HG03064 (cell line): ENCODE measurements around the gene RBM27.
A peak's percentile ranks its signal among the peaks of the same experiment; 100 is the strongest.
"Not testable (repeated sequence)": the region's sequence is repeated elsewhere in the genome, so short reads cannot be mapped to it uniquely, and the experiment has no call there.

Experiments
- ATAC-seq: cut with Tn5 transposase; IDR thresholded peaks from one replicate; pipeline ENCODE4 v1.9.1; 2021; ENCODE audit warnings: low read depth; ENCODE audit not compliant: unreplicated experiment

RBM27 gene, protein sequence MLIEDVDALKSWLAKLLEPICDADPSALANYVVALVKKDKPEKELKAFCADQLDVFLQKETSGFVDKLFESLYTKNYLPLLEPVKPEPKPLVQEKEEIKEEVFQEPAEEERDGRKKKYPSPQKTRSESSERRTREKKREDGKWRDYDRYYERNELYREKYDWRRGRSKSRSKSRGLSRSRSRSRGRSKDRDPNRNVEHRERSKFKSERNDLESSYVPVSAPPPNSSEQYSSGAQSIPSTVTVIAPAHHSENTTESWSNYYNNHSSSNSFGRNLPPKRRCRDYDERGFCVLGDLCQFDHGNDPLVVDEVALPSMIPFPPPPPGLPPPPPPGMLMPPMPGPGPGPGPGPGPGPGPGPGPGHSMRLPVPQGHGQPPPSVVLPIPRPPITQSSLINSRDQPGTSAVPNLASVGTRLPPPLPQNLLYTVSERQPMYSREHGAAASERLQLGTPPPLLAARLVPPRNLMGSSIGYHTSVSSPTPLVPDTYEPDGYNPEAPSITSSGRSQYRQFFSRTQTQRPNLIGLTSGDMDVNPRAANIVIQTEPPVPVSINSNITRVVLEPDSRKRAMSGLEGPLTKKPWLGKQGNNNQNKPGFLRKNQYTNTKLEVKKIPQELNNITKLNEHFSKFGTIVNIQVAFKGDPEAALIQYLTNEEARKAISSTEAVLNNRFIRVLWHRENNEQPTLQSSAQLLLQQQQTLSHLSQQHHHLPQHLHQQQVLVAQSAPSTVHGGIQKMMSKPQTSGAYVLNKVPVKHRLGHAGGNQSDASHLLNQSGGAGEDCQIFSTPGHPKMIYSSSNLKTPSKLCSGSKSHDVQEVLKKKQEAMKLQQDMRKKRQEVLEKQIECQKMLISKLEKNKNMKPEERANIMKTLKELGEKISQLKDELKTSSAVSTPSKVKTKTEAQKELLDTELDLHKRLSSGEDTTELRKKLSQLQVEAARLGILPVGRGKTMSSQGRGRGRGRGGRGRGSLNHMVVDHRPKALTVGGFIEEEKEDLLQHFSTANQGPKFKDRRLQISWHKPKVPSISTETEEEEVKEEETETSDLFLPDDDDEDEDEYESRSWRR

DNA sequence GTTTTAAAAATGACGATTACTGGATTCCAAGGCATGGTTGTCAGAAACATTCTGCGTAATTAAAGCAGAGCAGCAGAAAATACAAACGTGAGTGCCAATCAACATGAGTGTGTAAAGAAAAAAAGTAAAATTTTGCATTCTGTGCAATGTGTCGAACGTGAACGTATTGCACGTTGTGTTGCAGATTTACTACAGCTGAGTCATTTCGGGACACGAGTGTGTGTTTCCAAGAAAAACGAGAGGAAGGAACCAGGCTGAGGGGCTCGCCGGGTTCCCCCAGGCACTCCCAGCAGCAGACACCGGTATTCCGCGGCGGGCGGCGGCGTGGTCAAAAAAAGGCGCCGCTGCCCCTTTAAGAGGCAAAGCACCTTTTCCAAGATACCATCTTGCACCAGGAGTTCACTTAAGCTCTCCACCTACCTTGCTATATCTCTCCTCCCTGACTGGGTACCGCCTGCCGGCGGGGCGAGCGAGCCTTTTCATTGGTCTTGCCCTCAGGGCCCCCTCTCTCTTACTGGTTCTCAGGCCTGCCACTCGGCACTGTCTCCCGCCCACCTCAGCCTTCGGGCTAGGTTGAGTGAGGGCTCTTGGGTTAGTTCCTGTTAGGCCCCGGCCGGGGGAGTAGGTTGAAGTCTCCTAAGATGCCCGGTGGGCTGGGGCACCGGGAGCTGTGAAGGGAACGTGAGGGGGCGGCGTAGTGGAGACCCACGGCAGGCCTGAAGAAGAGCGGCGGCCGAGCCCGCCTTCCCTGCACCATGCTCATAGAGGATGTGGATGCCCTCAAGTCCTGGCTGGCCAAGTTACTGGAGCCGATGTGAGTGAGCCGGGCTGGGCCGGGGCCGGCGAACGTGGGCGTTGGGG is at the start of gene RBM27:
TSS of gene RBM27 (plus strand) at position 595 of the 861 bp plus-strand sequence. CDS start at position 756, 161 bp downstream.
- ATAC-seq, result peak; percentile 100

DNA sequence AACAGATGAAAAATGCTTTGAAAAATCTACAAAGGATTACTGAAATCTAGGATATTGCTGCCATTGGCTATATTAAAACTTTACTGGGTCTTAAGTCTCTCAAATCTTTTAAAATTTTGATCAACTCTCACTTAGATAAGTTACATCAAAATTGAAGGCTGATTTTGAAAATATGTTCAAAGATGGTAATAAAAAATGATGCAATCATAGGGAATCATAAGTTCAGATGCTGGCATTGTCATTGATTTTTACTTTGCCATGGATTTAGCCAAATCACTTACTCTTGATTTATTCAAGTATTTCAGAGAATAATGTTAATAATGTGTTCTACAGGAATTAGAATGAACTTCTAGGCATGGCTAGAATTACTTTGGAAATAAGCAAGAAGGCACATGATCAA is 45.1 kb upstream of the RBM27 start:
- ATAC-seq, result no peak

GRCh38 chr5:146164382-146164781 is 39.0 kb upstream of the RBM27 start:
- ATAC-seq, result no peak

DNA sequence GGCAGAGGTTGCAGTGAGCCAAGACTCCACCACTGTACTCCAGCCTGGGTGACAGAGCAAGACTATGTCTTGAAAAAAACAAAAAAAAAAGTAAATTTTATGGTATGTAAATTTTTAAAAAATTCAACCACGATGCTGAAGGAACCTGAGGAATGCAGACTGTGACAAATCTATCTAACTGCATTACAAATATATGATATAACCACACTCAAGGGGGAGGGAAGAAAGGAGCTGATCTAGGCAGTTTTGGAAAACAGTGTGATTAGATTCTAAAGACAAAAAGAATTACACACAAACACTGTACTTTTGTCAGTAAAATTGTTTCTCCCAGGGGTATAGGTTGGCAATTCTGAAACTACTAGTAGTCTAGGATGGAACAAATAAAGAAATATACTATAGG is 37.9 kb upstream of the RBM27 start:
- ATAC-seq, result no peak

- ATAC-seq, result no peak
Observed at GRCh38 chr5:146165903-146166302, 37.5 kb upstream of the RBM27 start.

DNA sequence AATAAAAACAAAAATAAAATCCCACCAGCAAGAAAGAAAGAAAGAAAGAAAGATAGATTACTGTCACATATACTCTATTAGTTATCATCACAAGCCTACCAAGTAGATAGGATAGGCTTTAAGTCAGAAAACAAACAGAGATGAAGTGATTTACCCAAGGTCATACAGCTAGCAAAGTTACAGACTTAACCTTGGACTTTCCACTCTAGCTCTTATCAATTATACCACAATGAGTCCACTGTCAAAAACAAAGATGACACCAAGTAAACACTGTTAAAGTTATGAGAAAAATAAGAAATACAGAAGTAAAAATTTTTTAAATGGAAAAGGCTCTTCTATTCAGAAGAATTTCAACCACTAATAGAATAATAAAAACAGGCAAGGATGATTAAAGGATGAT is 34.3 kb upstream of the RBM27 start:
- ATAC-seq, result no peak

DNA sequence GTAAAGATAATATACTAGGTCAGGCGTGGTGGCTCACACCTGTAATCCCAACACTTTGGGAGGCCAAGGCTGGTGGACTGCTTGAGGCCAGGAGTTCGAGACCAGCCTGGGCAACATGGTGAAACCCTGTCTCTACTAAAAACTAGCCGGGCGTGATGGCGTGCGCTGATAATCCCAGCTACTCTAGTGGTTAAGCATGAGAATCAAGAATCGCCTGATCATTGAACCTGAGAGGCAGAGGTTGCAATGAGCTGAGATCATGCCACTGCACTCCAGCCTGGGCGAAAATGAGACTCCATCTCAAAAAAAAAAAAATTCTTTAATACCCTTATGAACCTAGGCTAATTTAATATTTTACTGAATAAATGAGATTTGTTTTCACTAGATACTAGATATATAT is 30.4 kb upstream of the RBM27 start:
- ATAC-seq, result peak; percentile 85

- peak; percentile 97 for ATAC-seq
Observed at GRCh38 chr5:146173597-146173996, 29.8 kb upstream of the RBM27 start.

GRCh38 chr5:146176805-146177204 is 26.6 kb upstream of the RBM27 start:
- no peak for ATAC-seq

- no peak for ATAC-seq
Observed at GRCh38 chr5:146179696-146180095, 23.7 kb upstream of the RBM27 start.

DNA sequence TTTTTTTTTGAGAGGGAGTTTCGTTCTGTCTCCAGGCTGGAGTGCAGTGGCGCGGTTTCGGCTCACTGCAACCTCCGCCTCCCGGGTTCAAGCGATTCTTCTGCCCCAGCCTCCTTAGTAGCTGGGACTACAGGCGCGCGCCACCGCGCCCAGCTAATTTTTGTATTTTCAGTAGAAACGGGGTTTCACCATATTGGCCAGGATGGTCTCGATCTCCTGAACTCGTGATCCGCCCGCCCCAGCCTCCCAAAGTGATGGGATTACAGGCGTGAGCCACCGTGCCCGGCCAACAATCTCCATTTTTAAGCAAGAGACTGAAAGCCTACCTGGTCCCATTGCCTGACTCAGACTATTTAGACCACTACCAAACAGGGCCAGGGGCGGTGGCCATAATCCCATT is 20.0 kb upstream of the RBM27 start:
- not testable (repeated sequence) for ATAC-seq

DNA sequence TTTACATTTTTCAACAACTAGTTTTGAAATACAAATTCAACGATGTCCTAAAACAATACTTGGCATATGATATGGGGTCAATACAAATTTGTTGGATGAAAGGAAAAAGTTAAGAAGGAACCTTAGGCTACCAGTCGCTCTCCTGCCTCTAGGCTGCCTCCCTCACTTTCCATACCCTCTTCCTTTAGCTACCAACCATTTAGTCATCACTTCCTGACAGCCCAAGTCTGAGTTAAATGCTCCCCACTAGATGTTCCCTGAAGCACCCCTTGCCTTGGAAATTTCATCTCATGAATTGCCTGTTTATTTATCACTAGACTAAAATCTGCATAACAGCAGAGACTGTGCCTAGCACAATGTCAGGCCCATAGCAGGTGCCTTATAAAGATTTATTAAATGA is 18.2 kb upstream of the RBM27 start:
- no peak for ATAC-seq

- no peak for ATAC-seq
Observed at GRCh38 chr5:146188358-146188757, 15.0 kb upstream of the RBM27 start.

GRCh38 chr5:146192571-146193043 is 10.8 kb upstream of the RBM27 start:
- no peak for ATAC-seq

GRCh38 chr5:146193285-146193684 is 10.1 kb upstream of the RBM27 start:
- ATAC-seq, result no peak

- ATAC-seq, result not testable (repeated sequence)
Observed at GRCh38 chr5:146194997-146195396, 8.4 kb upstream of the RBM27 start.

DNA sequence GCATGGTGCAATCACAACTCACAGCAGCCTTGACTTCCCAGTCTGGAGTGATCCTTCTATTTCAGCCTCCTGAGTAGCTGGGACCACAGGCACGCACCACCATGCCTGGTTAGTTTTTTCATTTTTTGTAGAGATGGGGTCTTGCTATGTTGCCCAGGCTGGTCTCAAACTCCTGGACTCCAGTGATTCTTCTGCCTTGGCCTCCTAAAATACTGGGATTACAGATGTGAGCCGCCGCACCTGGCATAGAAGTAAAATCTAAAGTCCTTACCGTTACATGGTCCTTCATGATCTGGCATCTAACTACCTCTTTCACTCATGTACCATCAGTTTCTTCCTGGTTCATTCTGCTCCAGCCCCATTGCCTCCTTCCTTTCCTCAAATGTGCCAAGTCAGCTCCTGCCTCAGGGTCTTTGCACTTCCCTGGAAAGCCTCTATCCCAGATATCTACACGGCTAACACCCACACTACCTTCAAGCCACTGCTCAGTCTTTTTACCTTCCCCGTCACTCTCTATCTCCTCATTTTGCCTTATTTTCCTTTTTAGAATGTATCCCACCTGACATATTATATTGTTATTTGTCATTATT is 6.9 kb upstream of the RBM27 start:
- no peak for ATAC-seq

GRCh38 chr5:146199176-146199815 is 4.1 kb upstream of the RBM27 start:
- no peak for ATAC-seq

DNA sequence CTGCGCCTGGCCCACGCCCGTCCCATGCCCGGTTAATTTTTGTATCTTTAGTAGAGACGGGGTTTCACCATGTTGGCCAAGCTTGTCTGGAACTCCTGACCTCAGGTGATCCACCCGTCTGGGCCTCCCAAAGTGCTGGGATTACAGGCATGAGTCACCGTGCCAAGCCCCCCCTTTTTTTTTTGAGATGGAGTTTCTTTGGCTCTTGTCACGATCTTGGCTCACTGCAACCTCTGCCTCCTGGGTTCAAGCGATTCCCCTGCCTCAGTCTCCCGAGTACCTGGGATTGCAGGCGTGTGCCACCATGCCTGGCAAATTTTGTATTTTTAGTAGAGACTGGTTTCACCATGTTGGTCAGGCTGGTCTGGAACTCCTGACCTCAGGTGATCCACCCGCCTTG is 1.6 kb upstream of the RBM27 start:
- ATAC-seq, result not testable (repeated sequence)
